CD8-positive, alpha-beta memory T cell (primary cell): Measurements from ENCODE around the gene PLEKHG3. TPM values are rescaled to one million over a fixed set of nuclear protein-coding genes. Genes with fewer than 3 reads are reported as not detected.

ENCODE experiments used
- CTCF ChIA-PET: fragments of 350-600 bp; sonication (Branson Sonifier 250); formaldehyde crosslinking; loops from one replicate; lab custom pipeline; 2021; ENCODE audit warnings: antibody characterized with exemption; lab: Charles Lee
- POLR2A ChIA-PET: fragments of 350-600 bp; sonication (Branson Sonifier 250); formaldehyde crosslinking; loops from one replicate; lab custom pipeline; 2021; ENCODE audit warnings: antibody characterized with exemption; lab: Charles Lee
- DNase-seq, 5 donors: peaks; one replicate each; pipeline versions ENCODE4 v3.0.0 to v3.0.0-alpha.2; 2020 to 2022; ENCODE audit warnings: mixed read lengths in 1 of 5
- H3K27ac ChIP-seq: one replicate; pipeline ENCODE4 v1.7.0; 2013; ENCODE audit warnings: low read depth, mild to moderate bottlenecking, low read length, moderate library complexity
- H3K27me3 ChIP-seq: 2 replicates; pipeline ENCODE4 v1.7.0; 2013; ENCODE audit warnings: low read length, mild to moderate bottlenecking; ENCODE audit not compliant: insufficient read depth, poor library complexity, severe bottlenecking
- H3K36me3 ChIP-seq: 2 replicates; pipeline ENCODE4 v1.7.0; 2013; ENCODE audit warnings: mild to moderate bottlenecking, low read length, moderate library complexity; ENCODE audit not compliant: insufficient read depth
- H3K4me1 ChIP-seq: 2 replicates; pipeline ENCODE4 v1.7.0; 2013; ENCODE audit warnings: mild to moderate bottlenecking, low read length, moderate library complexity; ENCODE audit not compliant: insufficient read depth
- H3K4me3 ChIP-seq: 2 replicates; pipeline ENCODE4 v1.7.0; 2013; ENCODE audit warnings: mild to moderate bottlenecking, low read length
- H3K9me3 ChIP-seq: 2 replicates; pipeline ENCODE4 v1.7.0; 2013; ENCODE audit warnings: mild to moderate bottlenecking, low read length
- H3K27ac Mint-ChIP-seq, 8 donors: one replicate each; pipeline ENCODE4 v1.8.0; 2020 to 2021; ENCODE audit warnings: mixed read lengths in 8 of 8, mild to moderate bottlenecking in 6 of 8, inconsistent platforms in 3 of 8, moderate library complexity in 3 of 8
- H3K27me3 Mint-ChIP-seq, 2 donors: one replicate each; pipeline ENCODE4 v1.8.0; 2020 to 2021; ENCODE audit warnings: mixed read lengths in 2 of 2, mild to moderate bottlenecking in 1 of 2, moderate library complexity in 1 of 2
- H3K36me3 Mint-ChIP-seq, 3 donors: one replicate each; pipeline ENCODE4 v1.8.0; 2020 to 2021; ENCODE audit warnings: mixed read lengths in 3 of 3, inconsistent platforms in 1 of 3, mild to moderate bottlenecking in 1 of 3
- H3K4me1 Mint-ChIP-seq, 3 donors: one replicate each; pipeline ENCODE4 v1.8.0; 2020 to 2021; ENCODE audit warnings: mixed read lengths in 3 of 3, inconsistent platforms in 1 of 3, mild to moderate bottlenecking in 1 of 3
- H3K4me3 Mint-ChIP-seq, 7 donors: one replicate each; pipeline ENCODE4 v1.8.0; 2020 to 2021; ENCODE audit warnings: mixed read lengths in 7 of 7, mild to moderate bottlenecking in 6 of 7, moderate library complexity in 4 of 7, inconsistent platforms in 2 of 7
- H3K9me3 Mint-ChIP-seq, 5 donors: one replicate each; pipeline ENCODE4 v1.8.0; 2020 to 2022; ENCODE audit warnings: mixed read lengths in 5 of 5, mild to moderate bottlenecking in 3 of 5, moderate library complexity in 2 of 5, inconsistent platforms in 1 of 5
- polyA plus RNA-seq: library from polyadenylated mRNA; unstranded; fragments of 300-500 nt; fragmentation: Illumina TruSeq; gene quantifications from one replicate; pipeline ENCODE4 v1.2.3, GENCODE V29; 2021
- total RNA-seq, 2 experiments: library from RNA; stranded (reverse); gene quantifications; one replicate each; pipeline ENCODE4 v1.2.3, GENCODE V29; 2021

PLEKHG3 gene
- total and polyA plus RNA-seq, 3 experiments from 2014 or later: 4.9 to 61.1 (median 5.0) TPM

- POLR2A ChIA-PET: no interaction called here
- Histone ChIP-seq H3K4me3 (no peak overlapping the region), H3K27ac (no peak overlapping the region), H3K9me3 (no peaks in the 10 kb centered on the region), H3K36me3 (no peaks in the 10 kb centered on the region), H3K27me3 (no peaks in the 10 kb centered on the region), H3K4me1 (no peaks in the 10 kb centered on the region)
- no peak for DNase-seq
- Mint-ChIP-seq H3K27ac (no peak overlapping the region), H3K4me1 (peaks cover 0 to 7% (median 0%) of the 10 kb centered on the region in 3 donors), H3K27me3 (peaks cover 0 to 1% of the 10 kb centered on the region in 2 donors), H3K4me3 (no peak overlapping the region), H3K9me3 (no peaks in the 10 kb centered on the region), H3K36me3 (no peaks in the 10 kb centered on the region)
- CTCF ChIA-PET: no interaction called here
Measured at GRCh38 chr14:64681796-64682710, 22.2 kb upstream of the PLEKHG3 start.

GRCh38 chr14:64682843-64683242 lies 21.4 kb upstream of the PLEKHG3 start:
- Mint-ChIP-seq H3K4me1 (peaks cover 3 to 6% (median 4%) of the 10 kb centered on the region in 3 donors), H3K4me3 (no peak overlapping the region), H3K36me3 (no peaks in the 10 kb centered on the region), H3K9me3 (no peaks in the 10 kb centered on the region), H3K27ac (no peak overlapping the region), H3K27me3 (peaks cover 0 to 1% of the 10 kb centered on the region in 2 donors)
- no peaks in the 10 kb centered on the region for H3K9me3 ChIP-seq
- no peak for DNase-seq
- no peaks in the 10 kb centered on the region for H3K36me3 ChIP-seq
- no peak overlapping the region for H3K27ac ChIP-seq
- no peak overlapping the region for H3K4me3 ChIP-seq
- CTCF ChIA-PET: no interaction called here
- no peaks in the 10 kb centered on the region for H3K4me1 ChIP-seq
- POLR2A ChIA-PET: no interaction called here
- H3K27me3 ChIP-seq: no peaks in the 10 kb centered on the region

GRCh38 chr14:64683264-64683663 lies 21.0 kb upstream of the PLEKHG3 start:
- CTCF ChIA-PET: no interaction called here
- peaks cover 7 to 10% (median 8%) of the 10 kb centered on the region in 3 donors for H3K4me1 Mint-ChIP-seq

GRCh38 chr14:64684091-64684490 lies 20.1 kb upstream of the PLEKHG3 start:
- Mint-ChIP-seq H3K36me3 (no peaks in the 10 kb centered on the region), H3K27me3 (peaks cover 0 to 3% of the 10 kb centered on the region in 2 donors), H3K9me3 (no peaks in the 10 kb centered on the region), H3K4me1 (peaks cover 16 to 18% (median 16%) of the 10 kb centered on the region in 3 donors), H3K27ac (no peak overlapping the region), H3K4me3 (no peak overlapping the region)
- H3K4me3 ChIP-seq: no peak overlapping the region
- H3K36me3 ChIP-seq: no peaks in the 10 kb centered on the region
- POLR2A ChIA-PET: no interaction called here
- CTCF ChIA-PET: no interaction called here
- peaks cover 5% of the 10 kb centered on the region for H3K4me1 ChIP-seq
- H3K27me3 ChIP-seq: no peaks in the 10 kb centered on the region
- no peaks in the 10 kb centered on the region for H3K9me3 ChIP-seq
- no peak for DNase-seq
- H3K27ac ChIP-seq: no peak overlapping the region

More at GRCh38 chr14:64683264-64683663, 21.0 kb upstream of the PLEKHG3 start:
- H3K27me3 ChIP-seq: no peaks in the 10 kb centered on the region
- no peaks in the 10 kb centered on the region for H3K36me3 Mint-ChIP-seq
- H3K4me1 ChIP-seq: no peaks in the 10 kb centered on the region
- peaks cover 0 to 1% of the 10 kb centered on the region in 2 donors for H3K27me3 Mint-ChIP-seq
- no peak overlapping the region for H3K27ac ChIP-seq
- H3K4me3 Mint-ChIP-seq: no peak overlapping the region
- no peaks in the 10 kb centered on the region for H3K36me3 ChIP-seq
- no peaks in the 10 kb centered on the region for H3K9me3 Mint-ChIP-seq
- DNase-seq: no peak
- POLR2A ChIA-PET: no interaction called here
- no peak overlapping the region for H3K27ac Mint-ChIP-seq
- no peaks in the 10 kb centered on the region for H3K9me3 ChIP-seq
- no peak overlapping the region for H3K4me3 ChIP-seq

- no peak overlapping the region for H3K4me3 ChIP-seq
- H3K27ac Mint-ChIP-seq: peak overlapping the region in 3 of 8 donors; percentile 18 to 80 (median 69)
- no peaks in the 10 kb centered on the region for H3K36me3 Mint-ChIP-seq
- no peak overlapping the region for H3K4me3 Mint-ChIP-seq
- peaks cover 12% of the 10 kb centered on the region for H3K4me1 ChIP-seq
- ChIA-PET POLR2A (interaction anchor here (0.6 kb wide), 1 partner anchor 211 kb away, joined by 3 read pairs; no protein-coding TSS in a partner anchor), CTCF (no interaction called here)
- no peak overlapping the region for H3K27ac ChIP-seq
- no peaks in the 10 kb centered on the region for H3K9me3 Mint-ChIP-seq
- DNase-seq: no peak
- H3K9me3 ChIP-seq: no peaks in the 10 kb centered on the region
- H3K4me1 Mint-ChIP-seq: peaks cover 20 to 25% (median 22%) of the 10 kb centered on the region in 3 donors
- no peaks in the 10 kb centered on the region for H3K27me3 ChIP-seq
- no peaks in the 10 kb centered on the region for H3K36me3 ChIP-seq
- H3K27me3 Mint-ChIP-seq: peaks cover 0 to 3% of the 10 kb centered on the region in 2 donors
Measured at GRCh38 chr14:64685371-64686281, 18.6 kb upstream of the PLEKHG3 start.

- ChIA-PET CTCF (interaction anchor here (0.7 kb wide), 1 partner anchor 79 kb away, joined by 3 read pairs; no protein-coding TSS in a partner anchor), POLR2A (no interaction called here)
- Mint-ChIP-seq H3K27ac (peak overlapping the region in 3 of 8 donors; percentile 18 to 80 (median 69)), H3K4me3 (no peak overlapping the region), H3K9me3 (no peaks in the 10 kb centered on the region), H3K36me3 (no peaks in the 10 kb centered on the region), H3K4me1 (peaks cover 20 to 25% (median 22%) of the 10 kb centered on the region in 3 donors), H3K27me3 (peaks cover 0 to 3% of the 10 kb centered on the region in 2 donors)
- DNase-seq: no peak
- Histone ChIP-seq H3K27ac (no peak overlapping the region), H3K9me3 (no peaks in the 10 kb centered on the region), H3K4me3 (no peak overlapping the region), H3K36me3 (no peaks in the 10 kb centered on the region), H3K27me3 (no peaks in the 10 kb centered on the region), H3K4me1 (peaks cover 12% of the 10 kb centered on the region)
Measured at GRCh38 chr14:64686282-64686615, 18.0 kb upstream of the PLEKHG3 start.

- no peak overlapping the region for H3K27ac ChIP-seq
- no peak overlapping the region for H3K4me3 ChIP-seq
- Mint-ChIP-seq H3K9me3 (no peaks in the 10 kb centered on the region), H3K4me1 (peaks cover 20 to 25% (median 22%) of the 10 kb centered on the region in 3 donors), H3K27me3 (peaks cover 0 to 2% of the 10 kb centered on the region in 2 donors), H3K4me3 (peak overlapping the region in 4 of 7 donors; percentile 16 to 76 (median 40)), H3K27ac (peak overlapping the region in 6 of 8 donors; percentile 39 to 87 (median 78)), H3K36me3 (no peaks in the 10 kb centered on the region)
- peaks cover 12% of the 10 kb centered on the region for H3K4me1 ChIP-seq
- H3K9me3 ChIP-seq: no peaks in the 10 kb centered on the region
- no peaks in the 10 kb centered on the region for H3K27me3 ChIP-seq
- DNase-seq: no peak
- ChIA-PET POLR2A (no interaction called here), CTCF (interaction anchor here (1.0 to 1.2 kb wide), 2 partner anchors 16 to 204 kb away, joined by 3 read pairs; no protein-coding TSS in a partner anchor)
- H3K36me3 ChIP-seq: no peaks in the 10 kb centered on the region
Measured at GRCh38 chr14:64688031-64688430, 16.2 kb upstream of the PLEKHG3 start.
